ENCODE data around the gene PLA2G15. TPM values are rescaled to one million over a fixed set of nuclear protein-coding genes. Genes with fewer than 3 reads are reported as not detected.

Gene PLA2G15
- total RNA-seq, 1 experiment from 2014 or later = 4.6 TPM

- intact Hi-C loops (cut with micrococcal nuclease) = no loop called here
- CTCF ChIA-PET = interaction anchor here (0.6 to 3.8 kb wide), 6 partner anchors 9 to 134 kb away, joined by 3 to 67 read pairs (median 6); partner anchors contain the start of gene SLC7A6
- TF ChIP-seq CTCF (IDR thresholded peaks at IDR 0.05; ENCODE audit: unreplicated experiment) = no peak
- Mint-ChIP-seq H3K9me3 (ENCODE audit: unreplicated experiment) (no peaks in the 10 kb centered on the region), H3K27me3 (ENCODE audit: insufficient read depth, unreplicated experiment) (no peaks in the 10 kb centered on the region), H3K36me3 (ENCODE audit: insufficient read depth, unreplicated experiment) (peaks cover 94% of the 10 kb centered on the region), H3K4me3 (ENCODE audit: unreplicated experiment) (no peak overlapping the region), H3K27ac (ENCODE audit: low read depth, unreplicated experiment) (peak overlapping the region; percentile 39), H3K4me1 (ENCODE audit: insufficient read depth, unreplicated experiment) (no peaks in the 10 kb centered on the region)
- no TSS peak for BruUV-seq (replicated peaks)
- POLR2A ChIA-PET = interaction anchor here (0.7 to 8.2 kb wide), 9 partner anchors 10 to 1466 kb away, joined by 4 to 92 read pairs (median 15); partner anchors contain the start of genes ESRP2, PRMT7, SLC7A6 and SLC7A6OS
- DNase-seq (ENCODE audit: unreplicated experiment) = peak; percentile 50
These were observed 53.9 kb downstream of the PLA2G15 start for GRCh38 chr16:68298907-68299561.

- intact Hi-C loops (cut with micrococcal nuclease) = no loop called here
- Mint-ChIP-seq H3K9me3 (ENCODE audit: unreplicated experiment) (no peaks in the 10 kb centered on the region), H3K27me3 (ENCODE audit: insufficient read depth, unreplicated experiment) (no peaks in the 10 kb centered on the region), H3K36me3 (ENCODE audit: insufficient read depth, unreplicated experiment) (peaks cover 97% of the 10 kb centered on the region), H3K4me3 (ENCODE audit: unreplicated experiment) (no peak overlapping the region), H3K4me1 (ENCODE audit: insufficient read depth, unreplicated experiment) (no peaks in the 10 kb centered on the region), H3K27ac (ENCODE audit: low read depth, unreplicated experiment) (peak overlapping the region; percentile 39)
- DNase-seq (ENCODE audit: unreplicated experiment) = no peak
- ChIA-PET CTCF (interaction anchor here (0.6 to 3.8 kb wide), 11 partner anchors 9 to 221 kb away, joined by 3 to 67 read pairs (median 4); partner anchors contain the start of genes PRMT7, SLC7A6 and SLC7A6OS), POLR2A (interaction anchor here (0.7 to 8.2 kb wide), 11 partner anchors 11 to 63 kb away, joined by 3 to 92 read pairs (median 11); partner anchors contain the start of genes ESRP2, PRMT7, SLC7A6 and SLC7A6OS)
- no TSS peak for BruUV-seq (replicated peaks)
- TF ChIP-seq CTCF (IDR thresholded peaks at IDR 0.05; ENCODE audit: unreplicated experiment) = no peak
These were observed 54.6 kb downstream of the PLA2G15 start for GRCh38 chr16:68299571-68300453.

GRCh38 chr16:68300734-68301459, 55.7 kb downstream of the PLA2G15 start:
- H3K4me3 Mint-ChIP-seq (ENCODE audit: unreplicated experiment) = no peak overlapping the region
- POLR2A ChIA-PET = interaction anchor here (0.7 to 8.2 kb wide), 9 partner anchors 9 to 63 kb away, joined by 3 to 92 read pairs (median 11); partner anchors contain the start of genes PRMT7, SLC7A6 and SLC7A6OS

More at GRCh38 chr16:68300734-68301459, 55.7 kb downstream of the PLA2G15 start:
- no peaks in the 10 kb centered on the region for H3K9me3 Mint-ChIP-seq (ENCODE audit: unreplicated experiment)
- H3K27me3 Mint-ChIP-seq (ENCODE audit: insufficient read depth, unreplicated experiment) = no peaks in the 10 kb centered on the region
- DNase-seq (ENCODE audit: unreplicated experiment) = no peak
- BruUV-seq (replicated peaks) = TSS peak; percentile 10
- CTCF ChIA-PET = interaction anchor here (0.9 to 3.8 kb wide), 5 partner anchors 8 to 39 kb away, joined by 4 to 67 read pairs (median 5); partner anchors contain the start of gene SLC7A6
- no peak overlapping the region for H3K27ac Mint-ChIP-seq (ENCODE audit: low read depth, unreplicated experiment)
- H3K4me1 Mint-ChIP-seq (ENCODE audit: insufficient read depth, unreplicated experiment) = no peaks in the 10 kb centered on the region
- no peak for TF ChIP-seq CTCF (IDR thresholded peaks at IDR 0.05; ENCODE audit: unreplicated experiment)
- intact Hi-C loops (cut with micrococcal nuclease) = no loop called here
- H3K36me3 Mint-ChIP-seq (ENCODE audit: insufficient read depth, unreplicated experiment) = peaks cover 97% of the 10 kb centered on the region

All from MCF 10A (cell line).